AG04449 (cell line): Measurements from ENCODE around the gene BBOX1.

Experiments
- CTCF ChIA-PET: fragments of 350-600 bp; formaldehyde crosslinking; extraction: SDS; loops from one replicate; lab custom pipeline; 2021; ENCODE audit warnings: antibody characterized with exemption; lab: Yijun Ruan, JAX
- POLR2A ChIA-PET: fragments of 400-600, 350-600 bp; formaldehyde crosslinking; extraction: SDS; loops from one replicate; lab custom pipeline; 2020; ENCODE audit warnings: antibody characterized with exemption, inconsistent platforms; lab: Yijun Ruan, JAX
- DNase-seq: peaks from one replicate; pipeline ENCODE4 v3.0.0-alpha.2; 2010; ENCODE audit warnings: low read depth, low spot score
- H3K4me3 ChIP-seq: 2 replicates; pipeline ENCODE4 v1.5.1; 2011; ENCODE audit warnings: low read depth, mild to moderate bottlenecking, control low read depth, low read length
- CTCF ChIP-seq: IDR thresholded peaks from one replicate; pipeline ENCODE4 v1.5.1; 2011; ENCODE audit warnings: mild to moderate bottlenecking, moderate library complexity, low read length, control low read depth, inconsistent platforms; ENCODE audit not compliant: insufficient read depth; ENCODE audit errors: missing control alignments

BBOX1 gene

GRCh38 chr11:27022659-27023251 lies 17.9 kb upstream of the BBOX1 start:
- POLR2A ChIA-PET, result no interaction called here
- no peak overlapping the region for H3K4me3 ChIP-seq
- no peak for DNase-seq
- no peak for TF ChIP-seq CTCF
- CTCF ChIA-PET, result interaction anchor here (0.8 kb wide), 1 partner anchor 38 kb away, joined by 4 read pairs; no protein-coding TSS in a partner anchor

- ChIA-PET POLR2A (no interaction called here), CTCF (no interaction called here)
- H3K4me3 ChIP-seq, result no peak overlapping the region
- TF ChIP-seq CTCF, result no peak
- DNase-seq, result no peak
Observed at GRCh38 chr11:27024865-27025264, 15.8 kb upstream of the BBOX1 start.

- DNase-seq, result no peak
- no peak overlapping the region for H3K4me3 ChIP-seq
- TF ChIP-seq CTCF, result no peak
- ChIA-PET CTCF (no interaction called here), POLR2A (no interaction called here)
Observed at GRCh38 chr11:27025312-27025955, 15.2 kb upstream of the BBOX1 start.

GRCh38 chr11:27025957-27026733 lies 14.5 kb upstream of the BBOX1 start:
- ChIA-PET POLR2A (no interaction called here), CTCF (no interaction called here)
- TF ChIP-seq CTCF, result no peak
- no peak overlapping the region for H3K4me3 ChIP-seq
- no peak for DNase-seq

GRCh38 chr11:27028561-27028965 lies 12.1 kb upstream of the BBOX1 start:
- ChIA-PET CTCF (interaction anchor here (1.6 to 1.9 kb wide), 2 partner anchors 9 to 14 kb away, joined by 3 to 5 read pairs; no protein-coding TSS in a partner anchor), POLR2A (no interaction called here)

More at GRCh38 chr11:27028561-27028965, 12.1 kb upstream of the BBOX1 start:
- no peak overlapping the region for H3K4me3 ChIP-seq
- no peak for DNase-seq
- TF ChIP-seq CTCF, result no peak
